Neural cell (in vitro differentiated cells): ENCODE data around the gene AQP5. TPM values are rescaled to one million over a fixed set of nuclear protein-coding genes. Genes with fewer than 3 reads are reported as not detected.

Experiments used
- H2AFZ ChIP-seq: fragments of 200-600, 300-800 bp; sonication (generic), shearing (Covaris generic); 2 replicates; pipeline ENCODE4 v1.6.0; 2014; ENCODE audit warnings: low read depth, mild to moderate bottlenecking, antibody characterized with exemption, low read length, moderate library complexity
- H3F3A ChIP-seq: fragments of 200-600 bp; shearing (Covaris generic); 2 replicates; pipeline ENCODE4 v1.6.1; 2016; ENCODE audit warnings: mild to moderate bottlenecking, moderate library complexity, mixed read lengths, antibody characterized with exemption, low read length; ENCODE audit not compliant: insufficient read depth, poor library complexity, severe bottlenecking
- H3K27ac ChIP-seq: fragments of 200-600, 300-800 bp; sonication (generic), shearing (Covaris generic); 2 replicates; pipeline ENCODE4 v1.5.1; 2014; ENCODE audit warnings: mild to moderate bottlenecking, low read length, moderate library complexity
- H3K27me3 ChIP-seq: fragments of 300-800, 200-600 bp; sonication (generic), shearing (Covaris generic); 2 replicates; pipeline ENCODE4 v1.6.0; 2014; ENCODE audit warnings: mild to moderate bottlenecking, low read depth, low read length, moderate library complexity; ENCODE audit not compliant: insufficient read depth
- H3K36me3 ChIP-seq: fragments of 300-800, 200-600 bp; sonication (generic), shearing (Covaris generic); 2 replicates; pipeline ENCODE4 v1.5.1; 2014; ENCODE audit warnings: mild to moderate bottlenecking, antibody characterized with exemption, low read length, moderate library complexity; ENCODE audit not compliant: insufficient read depth
- H3K4me2 ChIP-seq: fragments of 300-800, 200-600 bp; sonication (generic), shearing (Covaris generic); 2 replicates; pipeline ENCODE4 v1.6.0; 2014; ENCODE audit warnings: mild to moderate bottlenecking, low read length
- H3K4me3 ChIP-seq: fragments of 300-800, 200-600 bp; sonication (generic), shearing (Covaris generic); 2 replicates; pipeline ENCODE4 v1.5.1; 2014; ENCODE audit warnings: mild to moderate bottlenecking, low read length, moderate library complexity
- H3K79me2 ChIP-seq: fragments of 200-600 bp; shearing (Covaris generic); replicated peaks from 2 replicates; pipeline ENCODE4 v1.6.0; 2014; ENCODE audit warnings: mild to moderate bottlenecking, low read length, moderate library complexity; ENCODE audit not compliant: insufficient read depth
- H3K9ac ChIP-seq: fragments of 300-800, 200-600 bp; sonication (generic), shearing (Covaris generic); 2 replicates; pipeline ENCODE4 v1.6.1; 2016; ENCODE audit warnings: mild to moderate bottlenecking, low read length, mixed read lengths
- H3K9me2 ChIP-seq: fragments of 200-600 bp; shearing (Covaris generic); 2 replicates; pipeline ENCODE4 v1.6.1; 2016; ENCODE audit warnings: mild to moderate bottlenecking, low read length, mixed read lengths; ENCODE audit not compliant: insufficient read depth
- H3K9me3 ChIP-seq: fragments of 200-600, 300-800 bp; sonication (generic), shearing (Covaris generic); 2 replicates; pipeline ENCODE4 v1.6.1; 2016; ENCODE audit warnings: mild to moderate bottlenecking, mixed run types, low read length, moderate library complexity, mixed read lengths
- H4K20me1 ChIP-seq: fragments of 200-600 bp; shearing (Covaris generic); 2 replicates; pipeline ENCODE4 v1.6.1; 2016; ENCODE audit warnings: mild to moderate bottlenecking, mixed run types; ENCODE audit not compliant: insufficient read depth
- EP300 ChIP-seq: fragments of 450-650 bp; conservative IDR thresholded peaks from 2 replicates; pipeline ENCODE4 v1.6.1; 2014; ENCODE audit warnings: antibody characterized with exemption, mild to moderate bottlenecking, moderate library complexity; ENCODE audit not compliant: poor library complexity, severe bottlenecking
- EZH2 ChIP-seq: fragments of 200-600, 300-800 bp; shearing (Covaris generic), sonication (generic); IDR thresholded peaks from 2 replicates; pipeline ENCODE4 v1.6.1; 2014; ENCODE audit warnings: antibody characterized with exemption, low read length, borderline replicate concordance, mild to moderate bottlenecking; ENCODE audit not compliant: insufficient read depth, poor library complexity, severe bottlenecking
- MXI1 ChIP-seq: fragments of 450-650 bp; conservative IDR thresholded peaks from 2 replicates; pipeline ENCODE4 v1.6.1; 2014; ENCODE audit warnings: antibody characterized with exemption, mild to moderate bottlenecking; ENCODE audit not compliant: poor library complexity, severe bottlenecking
- POLR2AphosphoS5 ChIP-seq: IDR thresholded peaks from 2 replicates; pipeline ENCODE4 v1.6.1; 2012
- RAD21 ChIP-seq: fragments of 450-650 bp; conservative IDR thresholded peaks from 2 replicates; pipeline ENCODE4 v1.6.1; 2014; ENCODE audit warnings: antibody characterized with exemption, mild to moderate bottlenecking, moderate library complexity
- SMC3 ChIP-seq: fragments of 450-650 bp; conservative IDR thresholded peaks from 2 replicates; pipeline ENCODE4 v1.6.1; 2014; ENCODE audit warnings: antibody characterized with exemption, mild to moderate bottlenecking, moderate library complexity; ENCODE audit not compliant: poor library complexity
- TAF1 ChIP-seq: IDR thresholded peaks from 2 replicates; pipeline ENCODE4 v1.6.1; 2012; ENCODE audit warnings: low read depth
- polyA plus RNA-seq: library from polyadenylated mRNA; depleted of rRNA; stranded (reverse); fragments of >200 nt; gene quantifications from 2 replicates; pipeline ENCODE4 v1.2.3, GENCODE V29; 2014
- TF ChIP-seq, protein P1 (sequence below): IDR thresholded peaks from 2 replicates; pipeline ENCODE4 v1.6.1; 2012; ENCODE audit warnings: borderline replicate concordance
- TF ChIP-seq, protein P2 (sequence below): fragments of 450-650 bp; IDR thresholded peaks from 2 replicates; pipeline ENCODE4 v1.5.1; 2014; ENCODE audit warnings: antibody characterized with exemption, mild to moderate bottlenecking, moderate library complexity; ENCODE audit not compliant: poor library complexity, severe bottlenecking

AQP5 gene
- polyA plus RNA-seq, 1 donor from 2014 or later: not detected

DNA sequence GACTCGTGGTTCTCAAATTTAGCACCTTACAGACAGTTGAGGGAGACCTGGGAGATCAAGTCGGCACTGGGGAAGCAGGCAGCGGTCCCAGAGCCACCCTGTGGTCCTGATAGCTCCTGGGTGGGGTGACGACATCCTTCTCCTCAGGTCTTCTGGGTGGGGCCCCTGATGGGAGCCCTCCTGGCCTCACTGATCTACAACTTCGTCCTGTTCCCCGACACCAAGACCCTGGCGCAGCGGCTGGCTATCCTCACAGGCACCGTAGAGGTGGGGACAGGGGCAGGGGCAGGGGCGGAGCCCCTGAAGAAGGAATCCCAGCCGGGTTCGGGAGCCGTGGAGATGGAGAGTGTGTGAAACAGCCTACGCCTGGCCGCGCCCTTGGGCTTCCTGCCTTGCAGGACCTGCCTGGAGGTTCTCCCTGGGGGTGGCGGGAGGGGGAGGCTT lies 13.7 kb downstream of the AQP5 start (continued):
- TF ChIP-seq, protein P1, sequence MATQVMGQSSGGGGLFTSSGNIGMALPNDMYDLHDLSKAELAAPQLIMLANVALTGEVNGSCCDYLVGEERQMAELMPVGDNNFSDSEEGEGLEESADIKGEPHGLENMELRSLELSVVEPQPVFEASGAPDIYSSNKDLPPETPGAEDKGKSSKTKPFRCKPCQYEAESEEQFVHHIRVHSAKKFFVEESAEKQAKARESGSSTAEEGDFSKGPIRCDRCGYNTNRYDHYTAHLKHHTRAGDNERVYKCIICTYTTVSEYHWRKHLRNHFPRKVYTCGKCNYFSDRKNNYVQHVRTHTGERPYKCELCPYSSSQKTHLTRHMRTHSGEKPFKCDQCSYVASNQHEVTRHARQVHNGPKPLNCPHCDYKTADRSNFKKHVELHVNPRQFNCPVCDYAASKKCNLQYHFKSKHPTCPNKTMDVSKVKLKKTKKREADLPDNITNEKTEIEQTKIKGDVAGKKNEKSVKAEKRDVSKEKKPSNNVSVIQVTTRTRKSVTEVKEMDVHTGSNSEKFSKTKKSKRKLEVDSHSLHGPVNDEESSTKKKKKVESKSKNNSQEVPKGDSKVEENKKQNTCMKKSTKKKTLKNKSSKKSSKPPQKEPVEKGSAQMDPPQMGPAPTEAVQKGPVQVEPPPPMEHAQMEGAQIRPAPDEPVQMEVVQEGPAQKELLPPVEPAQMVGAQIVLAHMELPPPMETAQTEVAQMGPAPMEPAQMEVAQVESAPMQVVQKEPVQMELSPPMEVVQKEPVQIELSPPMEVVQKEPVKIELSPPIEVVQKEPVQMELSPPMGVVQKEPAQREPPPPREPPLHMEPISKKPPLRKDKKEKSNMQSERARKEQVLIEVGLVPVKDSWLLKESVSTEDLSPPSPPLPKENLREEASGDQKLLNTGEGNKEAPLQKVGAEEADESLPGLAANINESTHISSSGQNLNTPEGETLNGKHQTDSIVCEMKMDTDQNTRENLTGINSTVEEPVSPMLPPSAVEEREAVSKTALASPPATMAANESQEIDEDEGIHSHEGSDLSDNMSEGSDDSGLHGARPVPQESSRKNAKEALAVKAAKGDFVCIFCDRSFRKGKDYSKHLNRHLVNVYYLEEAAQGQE: no peak
- TF ChIP-seq POLR2AphosphoS5: no peak
- TF ChIP-seq RAD21: no peak

DNA sequence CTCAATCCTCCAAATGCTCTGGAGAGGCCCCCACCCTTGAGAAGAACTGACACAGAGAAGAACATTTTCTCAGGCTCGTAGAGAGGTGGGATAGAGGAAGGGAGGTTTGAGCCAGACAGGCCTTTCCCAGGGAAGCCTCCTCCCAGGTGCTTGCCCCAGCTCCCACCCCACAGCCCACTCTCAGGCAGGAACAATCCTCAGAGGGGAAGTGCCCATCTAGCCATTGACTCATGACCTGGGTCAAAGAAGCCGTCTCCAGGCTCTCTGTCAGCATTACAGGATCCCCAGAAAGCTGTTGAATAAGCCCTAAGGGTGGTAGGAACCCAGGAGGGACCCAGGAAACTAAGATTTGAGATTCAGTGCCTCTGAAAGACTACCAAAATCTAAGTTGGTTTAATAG lies 14.9 kb downstream of the AQP5 start:
- H3K27ac ChIP-seq: no peak overlapping the region
- no peaks in the 10 kb centered on the region for H4K20me1 ChIP-seq
- no peaks in the 10 kb centered on the region for H3F3A ChIP-seq
- no peak overlapping the region for H3K9ac ChIP-seq
- H3K79me2 ChIP-seq: no peaks in the 10 kb centered on the region
- no peak overlapping the region for H3K4me3 ChIP-seq
- H3K4me2 ChIP-seq: no peak overlapping the region
- H3K9me2 ChIP-seq: no peaks in the 10 kb centered on the region
- H3K27me3 ChIP-seq: no peaks in the 10 kb centered on the region
- H2AFZ ChIP-seq: no peak overlapping the region
- no peaks in the 10 kb centered on the region for H3K36me3 ChIP-seq
- H3K9me3 ChIP-seq: no peaks in the 10 kb centered on the region
- TF ChIP-seq POLR2AphosphoS5: no peak
- TF ChIP-seq, protein P2, sequence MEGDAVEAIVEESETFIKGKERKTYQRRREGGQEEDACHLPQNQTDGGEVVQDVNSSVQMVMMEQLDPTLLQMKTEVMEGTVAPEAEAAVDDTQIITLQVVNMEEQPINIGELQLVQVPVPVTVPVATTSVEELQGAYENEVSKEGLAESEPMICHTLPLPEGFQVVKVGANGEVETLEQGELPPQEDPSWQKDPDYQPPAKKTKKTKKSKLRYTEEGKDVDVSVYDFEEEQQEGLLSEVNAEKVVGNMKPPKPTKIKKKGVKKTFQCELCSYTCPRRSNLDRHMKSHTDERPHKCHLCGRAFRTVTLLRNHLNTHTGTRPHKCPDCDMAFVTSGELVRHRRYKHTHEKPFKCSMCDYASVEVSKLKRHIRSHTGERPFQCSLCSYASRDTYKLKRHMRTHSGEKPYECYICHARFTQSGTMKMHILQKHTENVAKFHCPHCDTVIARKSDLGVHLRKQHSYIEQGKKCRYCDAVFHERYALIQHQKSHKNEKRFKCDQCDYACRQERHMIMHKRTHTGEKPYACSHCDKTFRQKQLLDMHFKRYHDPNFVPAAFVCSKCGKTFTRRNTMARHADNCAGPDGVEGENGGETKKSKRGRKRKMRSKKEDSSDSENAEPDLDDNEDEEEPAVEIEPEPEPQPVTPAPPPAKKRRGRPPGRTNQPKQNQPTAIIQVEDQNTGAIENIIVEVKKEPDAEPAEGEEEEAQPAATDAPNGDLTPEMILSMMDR: no peak
- no peak for TF ChIP-seq SMC3
- no peak for TF ChIP-seq EZH2
- TF ChIP-seq, protein P1: no peak
- no peak for TF ChIP-seq RAD21
- TF ChIP-seq MXI1: no peak
- TF ChIP-seq TAF1: no peak
- no peak for TF ChIP-seq EP300
